GM18511 (cell line): ENCODE measurements around the gene APOC1.
A peak's percentile ranks its signal among the peaks of the same experiment; 100 is the strongest.

Experiments used
- ATAC-seq: cut with Tn5 transposase; IDR thresholded peaks from one replicate; pipeline ENCODE4 v1.9.1; 2021; ENCODE audit warnings: mild to moderate bottlenecking, moderate library complexity; ENCODE audit not compliant: unreplicated experiment

Gene APOC1

DNA sequence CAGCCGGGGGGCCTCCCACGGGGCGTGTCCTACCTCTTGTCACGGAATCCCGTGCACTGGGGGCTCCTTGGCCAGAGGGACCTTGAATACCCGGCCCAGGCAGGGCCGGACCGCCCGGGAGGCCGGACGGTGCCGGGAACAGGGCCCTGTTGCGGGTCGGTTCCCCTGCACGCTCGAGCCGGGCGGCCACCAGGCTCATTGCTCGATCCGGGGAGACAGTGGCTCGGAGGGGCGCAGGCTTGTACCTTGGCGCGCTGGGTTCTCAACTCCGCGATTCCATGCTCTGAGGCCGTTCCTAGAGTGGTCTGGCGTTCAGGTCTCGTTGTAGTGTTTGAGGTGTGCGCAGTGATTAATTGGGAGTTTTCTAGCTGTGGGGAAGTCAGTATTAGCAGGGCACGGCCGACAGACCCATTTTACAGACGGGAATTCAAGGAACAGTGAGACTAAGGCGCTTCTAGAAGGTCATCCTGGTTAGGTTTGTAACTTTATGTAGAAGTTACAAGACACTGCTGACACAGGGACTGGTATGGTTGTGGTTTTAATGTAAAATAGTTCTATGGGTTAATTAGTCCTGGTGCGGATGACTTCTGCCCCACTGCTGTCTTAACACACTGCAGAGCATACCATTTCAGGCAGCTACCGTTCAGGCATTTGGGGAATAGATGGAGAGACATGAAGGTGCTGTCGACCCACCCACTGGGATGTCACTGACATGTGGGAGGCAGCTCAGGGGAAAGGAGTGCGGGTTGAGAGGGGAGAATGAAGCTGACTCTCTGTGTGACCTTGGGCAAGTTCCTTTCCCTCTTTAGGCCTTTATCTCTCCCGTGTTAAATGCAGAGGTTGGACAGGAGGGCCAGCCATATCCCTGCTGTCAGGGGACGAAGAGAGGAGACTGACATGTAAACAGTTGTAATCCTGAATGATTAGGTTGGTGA is 41.4 kb downstream of the APOC1 start:
- ATAC-seq: peak; percentile 24

DNA sequence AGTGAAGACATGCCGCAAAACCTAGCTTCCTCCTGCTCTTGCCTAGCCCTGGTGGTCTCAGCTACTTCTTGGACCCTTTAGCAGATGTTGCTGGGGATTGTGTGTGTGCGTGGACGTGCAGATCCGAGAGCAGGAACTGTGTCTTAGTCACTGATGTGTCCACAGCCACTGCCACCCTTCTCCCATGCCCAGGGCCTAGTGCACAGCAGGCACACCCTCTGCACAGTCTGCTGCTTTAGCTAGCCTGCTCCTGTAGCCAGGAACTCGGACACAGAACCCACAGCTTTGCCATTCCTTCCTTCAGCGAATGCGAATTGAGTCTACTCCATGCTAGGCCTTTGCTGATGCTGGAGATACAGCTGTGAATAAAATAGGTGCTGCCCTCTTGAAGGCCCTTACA is 43.1 kb downstream of the APOC1 start:
- ATAC-seq: no peak

DNA sequence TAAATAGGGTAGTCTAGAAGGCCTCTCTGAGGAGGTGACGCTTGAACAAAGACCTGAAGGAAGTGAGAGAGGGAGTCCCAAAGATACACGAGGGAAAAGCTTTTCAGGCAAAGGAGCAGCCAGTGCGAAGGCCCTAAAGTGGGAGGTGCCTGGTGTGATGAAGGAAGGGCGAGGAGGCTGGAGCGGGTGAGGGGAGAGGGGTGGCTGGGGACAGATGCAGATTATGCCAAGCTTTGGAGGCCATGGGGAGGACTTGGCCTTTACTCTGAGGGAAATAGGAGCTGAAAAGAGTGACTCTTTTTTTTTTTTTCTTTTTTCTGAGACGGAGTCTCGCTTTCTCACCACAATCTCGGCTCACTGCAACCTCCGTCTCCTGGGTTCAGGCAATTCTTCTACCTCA is 43.7 kb downstream of the APOC1 start:
- no peak for ATAC-seq

DNA sequence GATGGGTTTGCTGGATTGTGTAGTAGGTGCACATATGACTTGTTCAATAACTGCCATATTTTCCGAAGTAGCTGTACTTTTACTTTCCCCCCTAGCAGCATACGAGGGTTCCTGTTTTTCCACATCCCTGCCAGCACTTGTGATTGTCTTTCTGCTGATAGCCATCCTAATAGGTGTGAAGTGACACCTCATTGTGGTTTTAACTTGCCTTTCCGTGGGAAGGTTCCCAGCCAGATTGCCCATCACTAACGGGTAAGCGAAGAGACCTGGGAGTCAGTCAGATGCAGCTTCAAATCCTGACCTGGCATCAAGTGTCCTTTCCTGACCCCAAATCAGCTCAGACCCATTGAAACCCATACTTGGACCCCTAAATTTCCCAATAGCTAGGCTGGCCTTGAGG is 45.3 kb downstream of the APOC1 start:
- no peak for ATAC-seq

DNA sequence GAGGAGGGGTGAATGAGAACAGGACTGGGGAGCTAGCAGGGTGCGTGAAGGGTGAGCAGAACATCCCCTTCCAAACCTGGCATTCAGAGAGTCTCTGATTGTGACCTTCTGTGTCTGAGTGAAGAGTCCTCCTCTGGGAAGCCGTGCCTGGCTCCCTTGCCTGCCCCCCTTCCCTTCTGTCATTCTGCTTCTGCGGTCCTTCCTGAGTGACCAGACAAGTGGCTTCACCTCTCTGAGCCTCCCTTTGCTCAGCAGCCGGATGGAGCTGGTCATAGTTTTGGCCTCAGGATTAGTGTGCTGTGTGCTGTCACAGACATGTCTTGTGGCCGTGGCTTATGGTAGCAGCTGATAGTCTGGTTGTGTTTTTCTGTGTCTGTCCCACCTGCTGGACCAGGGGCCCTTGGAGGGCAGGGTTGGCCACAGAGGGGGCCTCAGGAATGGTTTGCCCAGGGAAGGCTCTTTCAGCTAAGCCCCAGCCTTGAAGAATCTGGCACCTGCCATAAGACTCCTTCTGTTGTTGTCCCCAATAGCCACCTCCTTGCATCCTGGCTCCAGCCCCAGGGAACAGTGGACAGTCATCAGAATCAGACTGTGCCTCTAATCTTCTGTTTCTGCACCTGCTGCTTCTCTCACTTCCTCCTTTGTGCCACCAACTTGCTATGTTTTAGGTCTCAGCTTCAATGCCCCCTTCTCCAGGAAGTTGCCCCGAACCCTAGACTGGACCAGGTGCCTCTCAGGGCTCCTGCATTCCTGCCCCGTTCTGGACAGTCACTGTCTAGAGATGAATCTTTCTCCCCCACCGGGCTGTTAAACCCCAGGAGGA is 46.7 kb downstream of the APOC1 start:
- no peak for ATAC-seq

DNA sequence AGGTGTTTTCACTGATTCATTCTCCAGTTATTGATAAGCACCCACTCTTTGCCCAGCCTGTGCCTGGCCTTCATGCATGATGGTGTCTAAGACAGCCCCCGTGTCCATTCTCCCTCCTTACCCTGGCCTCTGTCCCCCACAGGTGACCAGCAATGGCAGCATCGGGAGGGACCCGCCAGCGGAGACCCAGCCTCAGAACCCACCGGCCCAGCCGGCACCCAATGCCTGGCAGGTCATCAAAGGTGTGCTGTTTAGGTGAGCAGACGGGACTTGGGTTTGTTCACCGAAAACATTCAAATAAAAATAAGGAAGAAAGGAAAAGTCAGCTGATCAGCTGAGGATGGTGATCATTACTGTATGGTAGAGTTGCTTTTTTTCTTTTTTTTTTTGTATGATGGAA is 47.4 kb downstream of the APOC1 start:
- ATAC-seq: no peak

DNA sequence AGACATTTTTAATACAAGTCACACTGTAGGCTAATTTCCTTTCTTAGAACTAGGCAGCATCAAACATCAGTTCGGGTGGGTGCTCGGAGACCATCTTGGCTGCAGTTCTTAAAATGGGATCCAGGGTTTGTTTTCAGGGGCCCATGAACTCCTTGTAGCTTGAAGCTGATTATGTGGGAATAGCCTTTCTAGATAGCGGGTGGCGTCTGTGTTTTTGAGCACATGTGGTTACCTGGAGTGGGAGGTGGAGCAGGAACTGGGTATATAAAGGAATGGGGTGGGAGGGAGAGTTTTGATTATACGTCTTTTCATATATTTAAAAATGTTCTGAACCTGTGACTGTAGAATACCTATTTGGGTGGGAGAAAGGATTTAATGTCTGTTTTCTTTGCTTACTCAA is 53.7 kb downstream of the APOC1 start:
- no peak for ATAC-seq

DNA sequence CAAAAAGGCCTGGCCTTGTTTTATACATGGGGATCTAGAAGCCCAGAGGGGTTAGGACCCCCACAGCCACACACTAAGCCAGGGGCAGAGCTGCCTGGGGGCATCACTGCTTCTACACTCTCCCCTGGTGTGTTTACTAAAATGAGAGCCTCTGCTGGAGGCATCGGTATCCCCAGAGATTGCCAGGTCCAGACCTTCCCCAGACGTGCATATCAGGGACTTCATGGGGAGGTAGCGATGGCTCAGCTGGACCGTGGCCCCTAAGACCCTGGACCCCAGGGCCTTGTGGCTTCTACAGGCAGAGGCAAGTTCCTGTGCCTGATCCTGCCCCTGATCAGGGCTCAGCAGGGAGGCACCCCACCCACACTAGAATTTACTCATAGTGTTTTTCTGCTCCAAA is 54.3 kb downstream of the APOC1 start:
- no peak for ATAC-seq
